Measurements from ENCODE around the gene BCAT1.

BCAT1 gene

GRCh38 chr12:24764712-24765111 lies 184.2 kb downstream of the BCAT1 start:
- DNase-seq (ENCODE audit: low read depth), result no peak

GRCh38 chr12:24760606-24761378 lies 188.1 kb downstream of the BCAT1 start:
- no peak for DNase-seq (ENCODE audit: low read depth)

- DNase-seq (ENCODE audit: low read depth), result no peak
These were observed 188.7 kb downstream of the BCAT1 start for GRCh38 chr12:24760162-24760561.
